HG03460 (cell line): ENCODE measurements around the gene SLC4A5.
"Not testable (repeated sequence)": the region's sequence is repeated elsewhere in the genome, so short reads cannot be mapped to it uniquely, and the experiment has no call there.

ENCODE experiments used
- ATAC-seq: cut with Tn5 transposase; IDR thresholded peaks from one replicate; pipeline ENCODE4 v1.9.1; 2021; ENCODE audit not compliant: unreplicated experiment

The SLC4A5 gene

DNA sequence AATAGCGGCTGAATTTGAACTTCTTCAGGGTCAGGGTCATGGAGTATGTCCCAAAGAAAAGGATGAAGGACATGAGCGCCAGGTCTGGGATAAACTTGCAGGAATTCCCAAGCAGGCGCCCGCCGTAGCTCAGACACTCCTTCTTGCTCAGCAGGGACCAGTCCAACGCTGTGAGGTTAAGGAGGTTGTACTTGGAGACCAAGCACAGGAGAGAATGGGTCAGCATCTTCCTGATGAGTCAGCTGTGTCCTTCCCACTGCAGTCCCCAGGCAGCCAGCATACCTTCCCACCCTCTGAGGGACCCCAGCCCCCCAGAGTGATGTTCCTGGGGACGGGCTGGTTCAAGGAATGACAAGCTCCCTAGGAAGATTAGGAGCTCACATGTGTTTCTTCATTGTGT lies 103.9 kb downstream of the SLC4A5 start:
- ATAC-seq: no peak

DNA sequence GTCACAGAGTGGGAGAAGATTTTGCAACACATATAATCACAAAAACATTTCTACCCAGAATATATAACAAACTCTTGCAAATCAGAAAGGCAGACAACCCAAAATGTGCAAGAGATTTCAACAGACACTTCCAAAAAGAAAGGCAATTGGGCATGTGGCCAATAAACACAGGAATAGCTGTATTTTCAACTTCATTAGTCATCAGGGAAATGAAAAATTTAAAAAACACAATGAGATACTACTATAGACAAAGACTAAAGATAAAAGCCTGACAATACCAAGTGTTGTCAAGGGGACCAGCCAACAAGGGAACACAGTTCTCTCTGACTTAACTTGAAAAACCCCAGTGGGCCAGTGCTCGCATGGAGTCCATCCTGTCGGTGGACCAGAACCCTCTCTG lies 104.3 kb downstream of the SLC4A5 start:
- no peak for ATAC-seq

DNA sequence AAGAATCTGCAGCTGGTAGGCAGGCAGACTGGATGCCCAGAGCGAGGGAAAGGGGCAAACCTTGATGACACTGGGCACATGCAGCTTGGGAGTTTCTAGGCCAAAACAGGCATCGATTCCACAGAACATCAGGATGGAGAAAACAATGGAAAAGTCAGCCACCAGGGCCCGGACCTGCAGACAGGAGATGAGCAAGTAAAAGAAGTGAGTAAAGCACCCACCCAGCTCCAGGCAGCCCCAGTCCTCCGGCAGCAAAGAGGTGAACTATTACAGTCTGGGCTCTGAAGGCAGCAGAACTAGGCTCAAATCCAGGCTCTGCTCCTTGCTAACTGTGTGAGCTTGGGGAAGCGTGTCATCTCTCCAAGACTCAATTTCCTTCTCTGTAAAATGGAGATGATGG lies 108.2 kb downstream of the SLC4A5 start:
- ATAC-seq: no peak

DNA sequence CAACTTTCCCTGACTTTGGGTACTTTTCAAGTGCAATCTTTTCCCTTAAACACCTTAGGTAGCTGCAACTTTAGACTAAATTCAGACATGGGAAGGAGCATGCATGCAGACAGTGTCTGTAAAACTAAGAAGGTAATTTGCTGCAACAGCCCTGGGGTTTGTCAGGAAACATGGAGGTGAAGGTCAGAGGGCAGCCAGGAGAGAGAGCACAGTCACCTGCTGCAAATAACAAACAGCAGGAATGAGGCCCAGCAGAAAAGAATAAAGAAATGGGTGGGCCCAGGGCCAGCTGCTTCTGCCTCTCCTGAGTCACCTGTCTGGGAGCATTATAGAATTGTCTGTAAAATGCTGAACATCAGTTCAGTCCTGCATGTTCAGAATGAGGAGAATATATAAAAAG lies 109.6 kb downstream of the SLC4A5 start:
- ATAC-seq: no peak

DNA sequence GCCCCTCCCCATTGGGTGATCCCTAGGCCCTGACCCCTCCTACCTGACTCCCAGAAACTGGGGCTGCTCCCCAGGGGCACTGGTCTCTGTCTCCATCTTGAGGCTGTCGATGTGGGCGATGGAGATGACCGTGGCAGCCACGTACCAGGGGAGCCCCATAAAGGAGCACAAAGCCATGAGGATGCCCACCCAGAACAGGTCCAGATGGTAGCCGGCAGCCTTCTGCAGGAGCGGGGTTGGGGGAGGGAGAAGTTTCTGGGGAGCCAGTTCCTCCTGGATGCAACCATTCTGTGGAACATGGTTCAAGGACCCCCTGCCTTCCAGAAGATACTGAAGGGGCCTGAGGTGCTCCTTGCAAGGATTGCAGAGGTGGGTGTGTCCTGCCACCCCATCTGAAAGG lies 110.8 kb downstream of the SLC4A5 start:
- ATAC-seq: no peak

DNA sequence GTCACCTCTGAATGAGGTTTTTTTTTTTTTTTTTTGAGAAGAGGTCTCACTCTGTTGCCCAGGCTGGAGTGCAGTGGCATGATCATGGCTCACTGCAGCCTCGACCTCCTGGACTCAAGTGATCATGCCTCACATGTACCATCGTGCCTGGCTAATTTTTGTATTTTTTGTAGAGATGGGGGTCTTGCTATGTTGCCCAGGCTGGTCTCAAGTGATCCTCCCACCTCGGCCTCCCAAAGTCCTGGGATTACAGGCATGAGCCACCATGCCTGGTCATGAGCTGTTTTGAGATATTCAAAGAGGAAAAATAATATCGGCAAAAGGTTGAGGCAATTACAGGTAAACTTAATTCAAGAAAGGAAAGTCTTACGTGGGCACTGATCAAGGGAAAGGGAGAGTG lies 113.4 kb downstream of the SLC4A5 start:
- not testable (repeated sequence) for ATAC-seq

DNA sequence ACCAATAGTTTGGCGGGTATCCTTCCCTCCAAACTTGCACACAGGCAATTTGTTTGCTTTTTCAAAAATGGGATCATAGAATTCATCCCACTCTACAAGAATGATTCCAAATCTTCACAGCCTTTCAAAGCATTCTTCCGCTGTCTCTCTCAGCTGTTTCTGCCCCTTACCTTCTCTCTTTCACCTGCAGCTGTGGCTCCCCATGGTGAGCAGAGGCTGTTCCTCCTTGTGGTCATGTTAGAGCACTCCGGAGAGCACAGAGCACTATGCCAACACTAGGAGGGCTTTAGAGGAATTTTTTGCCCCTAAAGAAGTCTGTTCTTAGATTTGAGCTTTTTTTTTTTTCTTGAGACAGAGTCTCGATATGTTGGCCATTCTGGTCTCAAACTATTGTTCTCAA lies 114.4 kb downstream of the SLC4A5 start:
- ATAC-seq: no peak

DNA sequence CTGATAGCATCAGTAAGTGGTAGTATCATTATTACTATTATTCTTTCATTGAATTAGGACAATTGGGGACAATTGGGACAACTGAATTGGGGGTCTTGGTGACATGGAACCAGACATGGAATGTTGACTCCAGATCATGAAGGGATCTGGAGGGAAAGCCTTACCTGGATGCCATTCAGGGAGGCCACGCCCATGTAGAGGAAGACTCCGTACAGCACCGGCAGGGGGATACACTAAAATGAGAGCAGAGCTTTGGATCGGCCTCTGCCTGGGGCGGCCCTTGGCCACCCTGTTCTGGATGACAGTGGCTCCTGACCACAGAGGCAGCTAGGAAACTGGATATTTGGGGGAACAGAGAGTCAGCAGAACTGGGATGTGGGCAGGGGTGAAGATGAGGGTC lies 115.6 kb downstream of the SLC4A5 start:
- ATAC-seq: no peak

DNA sequence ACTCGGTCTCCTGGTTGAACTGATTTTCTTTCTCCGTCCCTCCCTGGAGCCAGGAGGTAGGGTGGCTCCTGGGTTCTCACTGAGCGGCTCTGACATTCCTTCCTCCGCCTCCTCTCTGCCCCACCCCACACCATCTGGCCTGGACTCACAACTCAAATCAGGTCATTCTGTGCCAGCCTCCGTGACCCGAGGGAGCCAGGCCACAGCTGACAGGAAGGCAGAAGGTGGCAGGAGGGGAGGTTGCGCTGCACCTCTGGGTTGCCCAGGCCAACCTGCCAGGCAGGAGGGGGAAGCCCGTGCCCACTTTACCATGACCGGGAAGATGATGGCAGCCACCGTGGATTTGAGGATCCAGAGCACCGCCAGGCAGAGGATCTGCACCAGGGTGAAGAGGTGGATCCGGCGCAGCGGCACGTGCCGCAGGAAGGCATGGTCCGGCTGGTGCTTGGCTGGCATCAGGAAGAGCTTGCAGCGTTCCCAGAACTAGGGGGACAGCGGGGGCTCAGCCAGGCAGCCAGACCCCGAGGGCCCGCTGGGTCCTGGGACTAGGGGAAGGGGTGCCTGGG lies 116.5 kb downstream of the SLC4A5 start:
- ATAC-seq: no peak

DNA sequence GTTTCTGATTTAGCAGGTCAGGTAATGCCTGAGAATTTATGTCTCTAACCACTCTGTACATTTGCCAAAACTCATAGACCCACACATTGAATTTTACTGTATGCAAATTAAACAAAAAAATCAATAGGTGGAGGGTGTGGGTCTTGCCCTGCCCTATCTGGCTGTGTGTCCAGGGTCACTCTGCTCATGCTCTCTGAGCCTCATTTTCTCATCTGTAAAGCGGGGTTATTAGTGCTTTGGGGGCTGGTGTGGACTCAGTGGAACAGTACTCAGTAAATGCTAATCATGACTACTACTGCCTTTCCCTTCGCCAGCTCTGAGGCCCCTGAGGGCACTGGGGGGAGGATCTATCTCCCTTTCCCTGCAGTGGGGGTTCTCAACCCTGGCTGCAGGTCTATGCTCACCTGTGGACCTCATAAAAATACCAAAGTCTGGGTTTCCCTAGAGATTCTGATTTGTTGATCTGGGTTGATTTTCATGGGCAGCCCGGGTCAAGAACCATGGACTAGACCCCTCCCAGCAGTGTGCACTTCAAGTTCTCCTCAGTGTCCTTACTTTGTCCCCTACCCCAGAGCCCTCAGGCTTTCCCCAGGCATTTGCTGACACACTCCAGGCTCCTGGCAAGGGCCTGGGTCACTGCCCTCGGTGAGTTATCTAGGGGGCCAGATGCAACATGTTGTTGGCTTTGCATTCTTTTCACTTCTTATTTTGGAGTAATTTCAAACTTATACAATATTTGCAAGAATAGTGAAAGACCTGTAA lies 117.3 kb downstream of the SLC4A5 start:
- ATAC-seq: no peak

DNA sequence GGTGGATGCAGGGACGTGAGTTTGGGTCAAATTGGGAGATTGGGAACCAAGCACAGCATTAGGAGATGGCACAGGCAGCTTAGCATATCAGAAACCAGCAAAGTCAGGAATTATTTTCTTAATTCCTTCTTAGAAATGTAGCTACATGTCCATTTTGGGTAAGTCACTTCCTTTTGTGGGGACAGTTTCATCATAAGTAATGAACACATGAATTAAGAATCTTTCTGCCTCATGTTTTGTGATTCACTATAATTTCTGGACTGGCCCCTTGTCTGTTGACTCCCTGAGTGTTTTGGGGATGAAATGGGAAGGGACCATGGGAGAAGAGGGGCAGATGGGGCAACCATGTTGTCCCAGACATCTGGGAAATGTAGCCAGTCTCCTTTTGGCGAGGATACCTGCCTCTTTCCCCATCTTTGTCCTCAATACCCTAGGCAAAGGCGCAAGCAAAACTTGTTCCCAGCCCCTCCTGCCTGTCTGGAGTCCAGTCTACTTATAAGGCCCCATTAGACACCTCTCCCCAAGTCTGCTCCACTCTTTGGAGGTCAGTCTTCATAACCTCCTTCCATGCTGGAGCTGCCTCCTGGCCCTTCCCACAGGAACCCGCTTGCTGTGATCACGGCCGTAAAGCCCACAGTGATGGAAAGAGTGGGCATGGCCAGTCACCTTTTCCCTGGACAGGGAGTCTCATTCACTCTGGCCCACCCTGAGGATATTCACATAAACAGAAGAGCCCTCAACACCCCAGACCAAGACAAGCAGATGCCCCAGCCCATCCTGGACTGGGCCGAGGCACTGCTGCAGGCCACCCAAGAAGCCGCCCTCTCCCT lies 119.1 kb downstream of the SLC4A5 start:
- no peak for ATAC-seq

DNA sequence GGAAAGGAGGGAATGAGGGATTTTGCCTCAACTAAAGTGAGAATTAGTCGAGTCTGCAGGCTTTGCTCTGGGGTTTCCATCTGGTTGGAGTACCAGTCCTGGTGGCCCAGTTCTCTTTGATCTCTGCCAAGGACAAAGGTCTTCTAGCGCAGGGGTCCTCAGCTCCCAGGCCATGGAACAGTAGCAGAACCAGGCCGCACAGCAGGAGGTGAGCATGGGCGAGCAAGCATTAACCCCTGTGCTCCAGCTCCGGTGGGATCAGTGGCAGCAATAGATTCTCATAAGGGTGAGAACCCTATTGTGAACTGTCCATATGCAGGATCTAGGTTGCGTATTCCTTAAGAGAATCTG lies 120.9 kb downstream of the SLC4A5 start:
- no peak for ATAC-seq

DNA sequence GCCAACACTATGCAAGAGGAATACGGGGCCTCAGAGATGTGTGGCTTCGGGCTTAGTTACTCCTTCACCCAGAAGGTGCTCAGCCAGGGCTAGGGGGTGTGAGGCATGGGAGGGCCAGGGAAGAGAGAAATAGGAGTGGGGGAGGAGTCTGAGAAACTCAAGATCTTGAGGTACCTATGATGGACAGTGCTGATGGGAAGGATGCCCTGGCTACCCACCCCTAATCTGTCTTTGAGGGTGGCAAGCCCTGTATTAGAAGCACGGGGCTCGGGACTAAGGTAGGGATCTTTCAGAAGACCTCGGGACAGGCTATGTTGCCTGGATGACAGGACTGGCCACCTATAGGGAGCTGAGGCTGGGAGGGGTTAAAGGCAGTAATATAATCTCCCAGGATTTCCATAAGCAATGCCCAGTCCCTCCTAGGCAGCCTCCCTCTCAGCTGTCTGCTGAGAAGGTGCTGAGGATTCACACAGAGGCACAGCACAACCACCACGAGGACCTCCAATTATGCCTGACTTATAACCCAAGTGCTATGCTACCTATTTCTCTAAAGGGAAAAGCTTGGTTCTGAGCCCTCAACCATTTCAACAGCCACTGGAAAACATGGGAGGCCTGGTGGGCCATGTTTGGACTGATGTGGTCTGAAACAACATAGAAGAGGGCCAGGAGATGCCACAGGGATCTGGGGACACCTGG lies 121.5 kb downstream of the SLC4A5 start:
- ATAC-seq: no peak

DNA sequence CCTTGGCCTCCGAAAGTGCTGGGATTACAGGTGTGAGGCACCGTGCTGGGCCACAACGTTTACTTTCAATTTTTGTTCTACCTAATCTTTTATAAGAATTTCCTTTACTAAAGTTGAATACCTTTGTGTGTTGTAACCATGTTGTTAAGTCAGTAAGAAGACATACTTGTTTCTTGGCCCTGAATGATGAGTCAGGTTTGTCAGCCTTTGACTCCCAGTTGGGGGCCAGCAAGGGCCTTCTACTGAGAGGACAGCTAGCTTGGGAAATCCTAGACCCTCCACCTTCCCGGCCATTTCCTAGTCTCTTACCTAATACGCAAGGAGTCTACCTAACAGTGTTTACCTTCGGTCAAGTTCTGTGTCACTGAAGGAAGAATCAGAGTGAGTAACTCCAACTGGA lies 122.1 kb downstream of the SLC4A5 start:
- no peak for ATAC-seq

DNA sequence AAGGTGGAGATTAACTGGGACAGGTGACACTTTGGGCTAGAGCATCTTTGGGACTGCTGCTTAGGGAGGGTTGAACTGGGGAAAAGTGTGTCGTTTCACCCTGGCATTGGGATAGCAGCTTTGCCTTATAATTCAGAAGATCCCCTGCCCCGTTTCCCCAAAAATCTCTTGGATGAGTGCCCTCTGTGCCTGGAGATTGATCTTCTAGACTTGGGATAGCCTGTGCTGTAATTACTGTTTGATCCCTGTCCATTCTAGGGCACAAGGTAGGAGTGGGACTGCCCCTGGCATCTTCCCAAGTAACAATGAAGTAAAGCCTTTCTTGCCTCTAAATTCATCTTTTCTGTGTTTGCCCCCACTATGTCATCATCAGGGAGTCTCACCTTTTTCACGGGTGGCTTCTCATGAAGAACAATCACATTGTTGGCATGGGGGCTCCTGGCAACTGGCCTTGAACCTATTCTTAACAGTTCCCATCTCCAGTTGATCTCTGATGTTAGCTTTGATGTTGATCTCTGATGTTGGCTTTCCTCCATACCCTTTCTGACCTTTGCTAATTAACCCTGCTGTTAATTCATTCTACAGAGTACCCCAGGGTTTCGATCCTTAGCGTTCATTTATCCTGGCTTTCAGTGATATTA lies 123.2 kb downstream of the SLC4A5 start:
- ATAC-seq: no peak

DNA sequence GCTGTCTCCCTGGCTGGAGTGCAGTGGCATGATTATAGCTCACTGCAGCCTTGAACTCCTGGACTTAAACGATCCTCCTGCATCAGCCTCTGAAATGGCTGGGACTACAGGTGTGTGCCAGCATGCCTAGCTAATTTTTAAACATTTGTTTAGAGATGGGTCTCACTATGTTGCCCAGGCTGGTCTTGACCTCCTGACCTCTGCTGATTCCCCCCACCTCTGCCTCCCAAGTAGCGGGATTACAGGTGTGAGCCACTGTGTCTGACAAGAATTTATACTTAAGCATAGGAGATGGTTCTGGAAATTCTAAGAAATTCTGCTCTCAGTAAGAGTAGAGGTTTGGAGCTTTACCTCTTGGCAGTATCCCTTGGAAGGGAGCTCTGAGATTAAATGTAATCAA lies 126.6 kb downstream of the SLC4A5 start:
- ATAC-seq: no peak

DNA sequence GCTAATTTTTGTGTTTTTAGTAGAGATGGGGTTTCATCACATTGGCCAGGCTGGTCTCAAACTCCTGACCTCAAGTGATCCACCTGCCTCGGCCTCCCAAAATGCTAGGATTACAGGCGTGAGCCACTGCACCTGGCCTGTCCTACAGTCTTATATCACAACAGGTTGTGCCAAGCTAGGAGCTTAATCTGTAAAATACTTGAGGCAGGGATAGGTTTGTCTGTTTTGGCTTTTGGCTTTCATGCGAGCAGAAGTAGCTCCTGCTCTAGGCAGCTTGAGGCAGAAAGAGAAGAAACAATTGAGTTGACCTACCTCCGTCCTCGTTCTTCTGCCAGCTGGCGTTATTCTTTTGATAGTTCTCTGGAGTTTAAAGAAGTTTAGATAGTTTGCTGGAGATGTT lies 127.4 kb downstream of the SLC4A5 start:
- not testable (repeated sequence) for ATAC-seq

DNA sequence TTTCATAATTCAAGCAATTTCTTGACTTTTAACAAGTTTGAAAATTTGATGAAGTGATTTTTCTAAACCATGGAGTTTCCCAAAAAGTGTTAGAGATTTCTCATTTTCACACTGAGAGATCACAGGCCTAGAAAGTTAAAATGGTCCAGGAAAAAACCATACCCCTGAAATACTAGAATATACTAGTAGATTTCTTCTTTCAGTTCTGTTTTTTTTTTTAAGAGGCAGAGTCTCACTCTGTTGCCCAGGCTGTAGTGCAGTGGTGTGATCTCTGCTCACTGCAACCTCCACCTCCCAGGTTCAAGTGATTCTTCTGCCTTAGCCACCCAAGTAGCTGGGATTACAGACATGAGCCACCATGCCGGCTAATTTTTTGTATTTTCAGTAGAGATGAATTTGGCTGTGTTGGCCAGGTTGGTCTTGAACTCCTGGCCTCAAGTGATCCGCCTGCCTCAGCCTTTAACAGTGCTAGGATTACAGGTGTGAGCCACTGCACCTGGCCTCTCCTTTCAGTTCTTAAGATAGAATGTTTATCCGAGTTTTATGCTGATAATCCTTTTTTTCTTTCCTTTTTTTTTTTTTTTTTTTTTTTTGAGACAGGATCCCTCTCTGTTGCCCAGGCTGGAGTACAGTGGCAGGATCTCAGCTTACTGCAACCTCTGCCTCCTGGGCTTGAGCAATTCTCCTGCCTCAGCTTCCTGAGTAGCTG lies 130.4 kb downstream of the SLC4A5 start:
- ATAC-seq: no peak

DNA sequence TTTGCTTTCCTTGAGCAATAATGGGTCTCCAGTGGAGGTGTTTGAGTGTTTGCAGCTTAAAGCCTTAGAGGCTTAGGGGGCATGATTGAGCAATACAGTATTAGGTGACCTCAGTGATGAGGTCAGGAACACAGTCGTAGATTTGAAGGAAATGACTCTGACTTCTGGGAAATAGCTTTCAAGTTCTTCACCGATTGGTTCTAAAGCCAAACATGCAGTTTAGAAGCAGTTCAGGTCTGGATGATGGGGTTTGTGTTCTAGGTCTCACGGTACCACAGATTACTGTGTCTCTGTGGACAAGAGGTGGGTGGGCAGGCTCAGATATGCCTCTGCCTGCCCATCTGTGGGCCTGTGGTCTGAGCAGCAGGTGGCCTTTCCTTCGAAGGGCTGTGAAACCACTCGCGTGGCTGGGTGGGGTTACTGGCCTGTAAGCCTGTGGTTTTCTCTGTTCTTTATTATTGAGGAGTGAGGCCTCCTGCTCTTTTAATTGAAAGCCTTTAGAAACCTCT lies 137.0 kb downstream of the SLC4A5 start:
- ATAC-seq: peak; percentile 88

DNA sequence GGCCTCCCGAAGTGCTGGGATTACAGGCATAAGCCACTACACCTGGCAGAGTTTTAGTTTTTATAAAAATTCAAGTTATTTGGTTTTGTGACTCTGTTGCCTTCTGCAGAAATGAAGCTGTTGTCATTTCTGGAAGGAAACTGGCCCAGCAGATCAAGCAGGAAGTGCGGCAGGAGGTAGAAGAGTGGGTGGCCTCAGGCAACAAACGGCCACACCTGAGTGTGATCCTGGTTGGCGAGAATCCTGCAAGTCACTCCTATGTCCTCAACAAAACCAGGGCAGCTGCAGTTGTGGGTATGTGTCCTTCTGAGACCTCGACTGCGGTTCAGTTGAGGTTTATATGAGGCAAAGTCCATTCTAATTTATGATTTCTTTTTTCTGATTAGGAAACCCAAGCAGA lies 137.6 kb downstream of the SLC4A5 start:
- no peak for ATAC-seq
